Measurements from ENCODE around the gene BTBD16. TPM values are rescaled to one million over a fixed set of nuclear protein-coding genes. Genes with fewer than 3 reads are reported as not detected.

BTBD16 gene
- total and polyA plus RNA-seq, 2 of the 13 experiments (the other 11 are each of a cell fraction or from before 2014, with no cell fraction given) = 5.0 to 11.9 TPM

GRCh38 chr10:122298598-122299301 lies 27.7 kb downstream of the BTBD16 start (continued):
- peak; percentile 29; the same call in 1 of the 2 replicates for TF ChIP-seq ZNF574 (CRISPR knock-in tag; IDR thresholded peaks at IDR 0.05)
- no peak for TF ChIP-seq ZNF382 (CRISPR knock-in tag; IDR thresholded peaks at IDR 0.05; ENCODE audit: borderline replicate concordance)
- TF ChIP-seq ZNF850 (CRISPR knock-in tag; conservative IDR thresholded peaks at IDR 0.05) = no peak
- TF ChIP-seq MTA1 (CRISPR knock-in tag; IDR thresholded peaks at IDR 0.05; ENCODE audit: borderline replicate concordance) = no peak
- TF ChIP-seq ZBTB49 (CRISPR knock-in tag; IDR thresholded peaks at IDR 0.05; ENCODE audit: borderline replicate concordance) = no peak
- TF ChIP-seq ZNF557 (CRISPR knock-in tag; IDR thresholded peaks at IDR 0.05) = no peak
- no peak for TF ChIP-seq ZBTB39 (CRISPR knock-in tag; IDR thresholded peaks at IDR 0.05)
- TF ChIP-seq ZNF75D (CRISPR knock-in tag; IDR thresholded peaks at IDR 0.05; ENCODE audit: borderline replicate concordance) = no peak
- no peak for TF ChIP-seq WIZ (CRISPR knock-in tag; IDR thresholded peaks at IDR 0.05)
- TF ChIP-seq IRF9 (CRISPR knock-in tag; IDR thresholded peaks at IDR 0.05; ENCODE audit: borderline replicate concordance) = no peak
- TF ChIP-seq ZNF512 (CRISPR knock-in tag; IDR thresholded peaks at IDR 0.05) = no peak
- no peak for TF ChIP-seq ZNF207 (IDR thresholded peaks at IDR 0.05; ENCODE audit: borderline replicate concordance)
- no peak for TF ChIP-seq CSRNP1 (CRISPR knock-in tag; IDR thresholded peaks at IDR 0.05)
- TF ChIP-seq SP140L (CRISPR knock-in tag; IDR thresholded peaks at IDR 0.05; ENCODE audit: borderline replicate concordance) = no peak

Measured in HepG2 (cell line).